ENCODE data around the gene SLC2A14.

DNA sequence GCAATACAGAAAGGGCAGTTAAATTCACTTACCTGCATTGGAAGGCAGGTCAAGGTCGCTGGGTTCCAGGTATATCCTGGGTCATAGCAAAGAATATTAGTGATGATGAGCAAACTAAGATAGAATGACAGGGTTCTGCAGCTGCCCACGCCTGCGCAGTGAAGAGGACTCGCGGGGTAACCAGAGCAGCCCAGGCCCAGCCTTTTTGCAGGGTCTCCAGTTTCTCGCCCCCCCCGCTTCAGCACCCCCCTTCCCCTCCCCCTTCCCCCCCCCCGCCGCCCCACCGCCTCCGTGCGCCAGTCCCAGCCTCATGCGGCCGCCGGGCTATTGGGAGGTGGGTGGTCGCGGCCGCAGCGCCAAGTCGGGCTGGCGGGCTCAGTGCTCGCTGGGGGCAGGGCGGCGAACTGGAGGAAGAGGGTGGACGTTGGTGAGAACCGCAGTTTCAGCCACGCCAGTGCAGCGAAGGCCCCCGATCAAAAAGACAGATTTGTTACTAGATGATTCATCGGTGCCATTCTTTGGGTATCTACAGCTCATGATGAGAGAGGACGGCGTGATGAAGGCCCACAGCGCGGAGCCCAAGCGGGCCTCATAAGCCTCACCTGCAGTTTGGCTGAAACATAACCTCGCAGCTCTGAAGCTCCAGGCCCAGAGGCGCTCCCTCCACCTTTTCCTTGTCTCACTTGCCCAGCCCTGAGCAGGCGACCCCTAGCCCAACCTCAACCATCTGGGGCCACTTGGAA lies 43.1 kb upstream of the SLC2A14 start:
- TF ChIP-seq EZH2 (IDR thresholded peaks at IDR 0.05; ENCODE audit: low read length): no peak
- TF ChIP-seq, protein P1, sequence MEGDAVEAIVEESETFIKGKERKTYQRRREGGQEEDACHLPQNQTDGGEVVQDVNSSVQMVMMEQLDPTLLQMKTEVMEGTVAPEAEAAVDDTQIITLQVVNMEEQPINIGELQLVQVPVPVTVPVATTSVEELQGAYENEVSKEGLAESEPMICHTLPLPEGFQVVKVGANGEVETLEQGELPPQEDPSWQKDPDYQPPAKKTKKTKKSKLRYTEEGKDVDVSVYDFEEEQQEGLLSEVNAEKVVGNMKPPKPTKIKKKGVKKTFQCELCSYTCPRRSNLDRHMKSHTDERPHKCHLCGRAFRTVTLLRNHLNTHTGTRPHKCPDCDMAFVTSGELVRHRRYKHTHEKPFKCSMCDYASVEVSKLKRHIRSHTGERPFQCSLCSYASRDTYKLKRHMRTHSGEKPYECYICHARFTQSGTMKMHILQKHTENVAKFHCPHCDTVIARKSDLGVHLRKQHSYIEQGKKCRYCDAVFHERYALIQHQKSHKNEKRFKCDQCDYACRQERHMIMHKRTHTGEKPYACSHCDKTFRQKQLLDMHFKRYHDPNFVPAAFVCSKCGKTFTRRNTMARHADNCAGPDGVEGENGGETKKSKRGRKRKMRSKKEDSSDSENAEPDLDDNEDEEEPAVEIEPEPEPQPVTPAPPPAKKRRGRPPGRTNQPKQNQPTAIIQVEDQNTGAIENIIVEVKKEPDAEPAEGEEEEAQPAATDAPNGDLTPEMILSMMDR (optimal IDR thresholded peaks at IDR 0.05 in 1 of 3, IDR thresholded peaks at IDR 0.05 in 1 of 3, conservative IDR thresholded peaks at IDR 0.05 in 1 of 3; ENCODE audit: extremely low read depth in 1 of 3, insufficient read depth in 2 of 3, low read length in 3 of 3): no peak
